ENCODE data around the gene CADPS2.

Gene CADPS2

DNA sequence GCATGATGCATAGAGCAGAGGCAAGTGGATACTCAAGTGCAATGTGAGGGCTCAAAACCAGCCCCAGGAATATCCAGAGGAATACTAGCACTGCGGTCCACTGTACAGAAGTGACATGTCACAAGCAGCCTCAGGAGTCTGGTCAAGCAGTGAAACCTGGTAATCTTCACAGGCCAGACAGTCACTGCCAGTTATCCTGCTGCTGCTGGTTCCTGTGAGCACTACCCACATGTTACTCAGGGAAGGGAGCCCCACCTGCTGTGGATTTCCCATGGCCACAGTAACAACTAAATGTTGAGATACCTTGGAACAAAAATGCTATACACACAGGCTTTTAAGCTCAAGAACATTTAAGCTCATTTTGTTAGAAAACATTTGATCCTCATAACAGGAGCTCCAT lies 290.4 kb downstream of the CADPS2 start:
- DNase-seq (ENCODE audit: low spot score) = no peak
- no peaks in the 10 kb centered on the region for H3K27me3 Mint-ChIP-seq (ENCODE audit: low read depth)
- no peaks in the 10 kb centered on the region for H3K4me1 Mint-ChIP-seq (ENCODE audit: low read depth)
- H3K36me3 Mint-ChIP-seq (ENCODE audit: low read depth) = no peaks in the 10 kb centered on the region
- H3K4me3 Mint-ChIP-seq = no peak overlapping the region
- H3K9me3 Mint-ChIP-seq = no peaks in the 10 kb centered on the region
- no peak overlapping the region for H3K27ac Mint-ChIP-seq

GRCh38 chr7:122588621-122589020 lies 297.6 kb downstream of the CADPS2 start:
- Mint-ChIP-seq H3K36me3 (ENCODE audit: low read depth) (no peaks in the 10 kb centered on the region), H3K4me1 (ENCODE audit: low read depth) (no peaks in the 10 kb centered on the region)

DNA sequence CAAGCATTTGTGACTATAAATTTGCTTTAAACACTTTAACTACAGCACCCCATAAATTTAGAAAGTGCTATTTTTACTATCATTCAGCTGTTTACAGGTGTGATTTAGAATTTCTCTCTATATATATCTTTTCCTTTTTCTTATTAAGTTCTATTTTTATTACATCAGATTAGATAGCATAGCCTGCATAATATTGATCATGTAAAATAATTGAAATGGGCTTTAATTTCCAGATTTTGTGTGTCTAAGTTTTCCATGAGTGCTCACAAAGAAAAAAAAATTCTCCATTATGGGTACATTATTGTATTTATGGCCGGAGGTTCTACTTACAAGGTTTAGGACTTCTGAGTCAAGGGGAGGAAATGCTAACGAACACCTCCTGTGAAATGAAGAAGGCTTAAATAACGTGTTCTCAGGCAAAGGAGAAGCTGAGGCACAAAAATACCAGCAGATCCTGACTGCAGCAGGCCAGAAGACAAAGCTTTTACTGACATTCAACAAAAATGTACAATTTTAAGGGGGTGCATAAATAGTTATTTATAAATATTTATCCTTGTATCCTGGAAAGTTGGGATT lies 301.5 kb downstream of the CADPS2 start:
- no peaks in the 10 kb centered on the region for H3K9me3 Mint-ChIP-seq
- H3K4me3 Mint-ChIP-seq = no peak overlapping the region
- H3K36me3 Mint-ChIP-seq (ENCODE audit: low read depth) = no peaks in the 10 kb centered on the region
- no peaks in the 10 kb centered on the region for H3K27me3 Mint-ChIP-seq (ENCODE audit: low read depth)
- H3K4me1 Mint-ChIP-seq (ENCODE audit: low read depth) = no peaks in the 10 kb centered on the region
- no peak for DNase-seq (ENCODE audit: low spot score)
- H3K27ac Mint-ChIP-seq = no peak overlapping the region

More at GRCh38 chr7:122588621-122589020, 297.6 kb downstream of the CADPS2 start:
- Mint-ChIP-seq H3K9me3 (no peaks in the 10 kb centered on the region), H3K4me3 (no peak overlapping the region), H3K27ac (no peak overlapping the region), H3K27me3 (ENCODE audit: low read depth) (no peaks in the 10 kb centered on the region)
- no peak for DNase-seq (ENCODE audit: low spot score)

DNA sequence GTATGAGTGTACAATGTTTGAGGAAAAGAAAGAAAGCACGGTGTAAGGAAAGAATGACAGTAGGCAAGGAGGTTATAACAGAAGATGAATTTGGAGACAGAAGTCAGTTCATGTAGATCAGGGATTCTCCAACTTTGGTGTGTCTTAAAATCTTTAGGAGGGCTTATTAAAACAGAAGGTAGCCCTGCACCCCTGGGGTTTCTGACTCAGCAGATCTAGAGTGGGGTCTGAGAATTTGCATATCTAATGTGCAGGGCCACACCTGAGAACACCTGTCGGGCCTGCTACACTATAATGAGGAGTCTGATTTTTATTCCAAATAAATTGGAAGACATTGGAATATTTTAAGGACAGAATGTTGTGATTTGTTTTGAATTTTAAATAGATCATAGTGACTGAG lies 307.9 kb downstream of the CADPS2 start:
- no peak overlapping the region for H3K4me3 Mint-ChIP-seq
- no peaks in the 10 kb centered on the region for H3K27me3 Mint-ChIP-seq (ENCODE audit: low read depth)
- no peaks in the 10 kb centered on the region for H3K4me1 Mint-ChIP-seq (ENCODE audit: low read depth)
- H3K27ac Mint-ChIP-seq = no peak overlapping the region
- no peak for DNase-seq (ENCODE audit: low spot score)
- H3K9me3 Mint-ChIP-seq = no peaks in the 10 kb centered on the region
- H3K36me3 Mint-ChIP-seq (ENCODE audit: low read depth) = no peaks in the 10 kb centered on the region

DNA sequence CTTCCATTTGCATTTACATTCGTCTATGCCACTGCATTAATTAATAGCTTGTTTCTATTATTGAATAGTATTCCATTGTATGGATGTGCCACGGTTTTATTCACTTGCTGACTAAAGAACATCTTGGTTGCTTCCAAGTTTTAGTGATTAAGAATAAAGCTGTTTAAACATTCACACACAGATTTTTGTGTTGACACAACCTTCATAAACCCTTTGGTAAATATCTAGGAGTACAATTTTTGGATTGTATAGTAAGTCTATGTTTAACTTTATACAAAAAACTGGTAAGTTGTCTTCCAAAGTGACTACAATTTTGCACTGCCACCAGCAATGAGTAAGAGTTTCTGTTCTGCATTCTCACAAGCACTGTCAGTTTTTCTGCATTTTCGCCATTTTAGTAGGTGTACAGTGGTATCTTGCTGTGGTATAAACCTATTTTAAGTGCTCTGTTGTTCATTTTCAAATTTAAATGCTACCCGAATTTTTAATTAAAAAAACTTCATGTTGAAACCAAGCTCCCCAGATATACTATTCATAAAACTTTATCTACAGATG lies 308.7 kb downstream of the CADPS2 start:
- Mint-ChIP-seq H3K4me3 (no peak overlapping the region), H3K27ac (no peak overlapping the region), H3K9me3 (no peaks in the 10 kb centered on the region), H3K27me3 (ENCODE audit: low read depth) (no peaks in the 10 kb centered on the region), H3K4me1 (ENCODE audit: low read depth) (no peaks in the 10 kb centered on the region), H3K36me3 (ENCODE audit: low read depth) (no peaks in the 10 kb centered on the region)
- DNase-seq (ENCODE audit: low spot score) = no peak

GRCh38 chr7:122572706-122573105 lies 313.6 kb downstream of the CADPS2 start:
- H3K4me3 Mint-ChIP-seq = no peak overlapping the region
- H3K36me3 Mint-ChIP-seq (ENCODE audit: low read depth) = no peaks in the 10 kb centered on the region
- H3K27ac Mint-ChIP-seq = no peak overlapping the region
- no peaks in the 10 kb centered on the region for H3K27me3 Mint-ChIP-seq (ENCODE audit: low read depth)
- H3K9me3 Mint-ChIP-seq = no peaks in the 10 kb centered on the region
- no peak for DNase-seq (ENCODE audit: low spot score)
- no peaks in the 10 kb centered on the region for H3K4me1 Mint-ChIP-seq (ENCODE audit: low read depth)

DNA sequence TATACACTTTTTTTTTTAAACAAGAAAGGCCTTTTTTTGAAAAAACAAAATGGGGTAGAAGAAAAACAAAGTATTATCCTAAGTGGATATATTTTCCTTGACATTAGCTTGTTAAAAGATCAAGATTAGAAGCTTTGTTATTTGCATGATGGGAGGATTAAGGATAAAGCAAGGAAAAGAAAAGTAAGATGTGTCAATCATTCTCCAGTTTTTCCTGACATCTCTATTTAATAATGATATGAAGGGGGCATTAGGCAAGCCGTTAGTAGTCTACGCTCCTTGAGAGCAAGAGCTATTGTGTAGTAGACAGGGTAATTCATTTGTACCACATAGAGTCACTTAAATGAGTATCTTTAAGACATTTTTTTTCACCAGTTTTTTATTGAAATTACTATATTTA lies 324.9 kb downstream of the CADPS2 start:
- DNase-seq (ENCODE audit: low spot score) = no peak
- Mint-ChIP-seq H3K27me3 (ENCODE audit: low read depth) (no peaks in the 10 kb centered on the region), H3K36me3 (ENCODE audit: low read depth) (no peaks in the 10 kb centered on the region), H3K9me3 (no peaks in the 10 kb centered on the region), H3K4me1 (ENCODE audit: low read depth) (no peaks in the 10 kb centered on the region), H3K4me3 (no peak overlapping the region), H3K27ac (no peak overlapping the region)

DNA sequence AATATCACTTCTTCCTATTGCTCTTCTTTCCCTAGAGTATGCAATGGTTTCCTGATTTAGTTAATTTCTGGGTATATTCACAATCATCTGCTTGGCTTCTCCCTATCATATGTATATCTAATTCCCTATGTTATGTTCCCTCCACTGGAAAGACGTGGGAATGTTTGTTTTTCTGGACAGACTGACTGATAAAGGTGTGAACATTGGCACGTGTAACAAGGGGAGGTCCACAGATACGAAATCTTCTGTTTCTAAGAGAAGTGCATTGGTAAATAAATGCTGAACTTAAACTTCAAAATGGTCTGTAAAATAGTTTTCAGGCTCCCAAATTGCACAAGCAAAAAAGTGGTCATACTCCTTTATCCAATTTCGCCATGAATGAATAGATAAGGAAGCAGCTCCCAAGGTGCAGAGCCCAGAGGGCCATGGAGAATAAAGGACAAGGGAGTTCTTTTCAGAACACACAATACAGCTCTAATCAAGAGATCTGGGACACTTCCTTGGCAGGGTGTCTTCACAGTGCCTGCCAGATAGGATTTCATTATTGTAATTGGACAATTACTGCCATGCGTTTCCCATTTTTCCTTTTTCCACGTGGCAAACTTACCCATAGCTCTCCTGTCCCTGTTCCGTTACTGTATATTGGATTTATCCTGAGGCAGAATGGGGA lies 329.3 kb downstream of the CADPS2 start:
- Mint-ChIP-seq H3K9me3 (no peaks in the 10 kb centered on the region), H3K4me1 (ENCODE audit: low read depth) (no peaks in the 10 kb centered on the region), H3K4me3 (no peak overlapping the region), H3K27me3 (ENCODE audit: low read depth) (no peaks in the 10 kb centered on the region), H3K36me3 (ENCODE audit: low read depth) (no peaks in the 10 kb centered on the region), H3K27ac (no peak overlapping the region)
- DNase-seq (ENCODE audit: low spot score) = no peak

- no peak for DNase-seq (ENCODE audit: low spot score)
- H3K4me1 Mint-ChIP-seq (ENCODE audit: low read depth) = no peaks in the 10 kb centered on the region
- H3K27me3 Mint-ChIP-seq (ENCODE audit: low read depth) = no peaks in the 10 kb centered on the region
- no peak overlapping the region for H3K4me3 Mint-ChIP-seq
- H3K27ac Mint-ChIP-seq = no peak overlapping the region
- no peaks in the 10 kb centered on the region for H3K9me3 Mint-ChIP-seq
- no peaks in the 10 kb centered on the region for H3K36me3 Mint-ChIP-seq (ENCODE audit: low read depth)
Measured at GRCh38 chr7:122556219-122556618, 330.0 kb downstream of the CADPS2 start.

GRCh38 chr7:122553761-122554160 lies 332.5 kb downstream of the CADPS2 start:
- H3K27me3 Mint-ChIP-seq (ENCODE audit: low read depth) = no peaks in the 10 kb centered on the region
- no peak for DNase-seq (ENCODE audit: low spot score)
- no peaks in the 10 kb centered on the region for H3K9me3 Mint-ChIP-seq
- no peak overlapping the region for H3K4me3 Mint-ChIP-seq
- no peak overlapping the region for H3K27ac Mint-ChIP-seq
- H3K4me1 Mint-ChIP-seq (ENCODE audit: low read depth) = no peaks in the 10 kb centered on the region
- H3K36me3 Mint-ChIP-seq (ENCODE audit: low read depth) = no peaks in the 10 kb centered on the region

DNA sequence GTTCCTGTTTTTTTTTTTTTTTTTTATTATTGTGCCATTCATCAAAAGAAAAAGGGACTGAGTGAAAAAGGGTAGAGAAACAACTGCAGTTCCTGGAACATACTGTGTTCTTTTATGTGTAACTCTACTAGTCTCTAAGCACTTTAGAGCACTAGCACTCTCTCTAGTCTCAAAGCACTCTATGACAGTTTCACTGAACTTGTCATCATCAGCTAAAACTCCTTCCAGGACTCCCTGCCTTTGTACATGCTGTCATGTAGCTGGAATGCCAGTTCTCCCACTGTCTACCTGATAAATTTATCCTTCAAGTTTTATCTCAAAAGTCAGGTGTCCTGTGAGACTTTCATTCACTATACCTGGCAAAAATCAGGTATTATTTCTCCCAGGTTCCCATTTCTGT lies 333.5 kb downstream of the CADPS2 start:
- H3K27ac Mint-ChIP-seq = no peak overlapping the region
- H3K4me1 Mint-ChIP-seq (ENCODE audit: low read depth) = no peaks in the 10 kb centered on the region
- H3K36me3 Mint-ChIP-seq (ENCODE audit: low read depth) = no peaks in the 10 kb centered on the region
- no peak for DNase-seq (ENCODE audit: low spot score)
- no peak overlapping the region for H3K4me3 Mint-ChIP-seq
- H3K9me3 Mint-ChIP-seq = no peaks in the 10 kb centered on the region
- H3K27me3 Mint-ChIP-seq (ENCODE audit: low read depth) = no peaks in the 10 kb centered on the region

- no peaks in the 10 kb centered on the region for H3K36me3 Mint-ChIP-seq (ENCODE audit: low read depth)
- no peaks in the 10 kb centered on the region for H3K9me3 Mint-ChIP-seq
- no peaks in the 10 kb centered on the region for H3K27me3 Mint-ChIP-seq (ENCODE audit: low read depth)
- no peak overlapping the region for H3K4me3 Mint-ChIP-seq
- DNase-seq (ENCODE audit: low spot score) = no peak
- no peak overlapping the region for H3K27ac Mint-ChIP-seq
- no peaks in the 10 kb centered on the region for H3K4me1 Mint-ChIP-seq (ENCODE audit: low read depth)
Measured at GRCh38 chr7:122550545-122550944, 335.7 kb downstream of the CADPS2 start.

DNA sequence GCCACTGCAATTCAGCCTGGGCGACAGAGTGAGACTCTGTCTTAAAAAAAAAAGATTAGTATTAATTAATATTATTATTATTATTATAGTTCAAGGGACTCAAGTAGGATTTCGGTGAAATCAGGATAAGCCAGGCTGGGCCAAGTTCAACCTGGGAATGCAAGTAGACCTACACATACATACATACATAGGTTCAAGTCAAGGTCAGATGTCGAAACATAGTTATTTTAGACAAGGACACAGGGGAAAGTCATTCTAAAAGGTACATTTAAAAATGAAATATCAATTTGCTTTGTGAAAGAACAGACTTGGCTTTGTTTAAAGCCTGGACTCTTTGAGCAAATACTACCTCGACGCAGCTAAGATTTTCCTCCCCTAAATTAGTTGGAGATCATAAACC lies 336.7 kb downstream of the CADPS2 start:
- Mint-ChIP-seq H3K9me3 (no peaks in the 10 kb centered on the region), H3K27ac (no peak overlapping the region), H3K4me3 (no peak overlapping the region)

DNA sequence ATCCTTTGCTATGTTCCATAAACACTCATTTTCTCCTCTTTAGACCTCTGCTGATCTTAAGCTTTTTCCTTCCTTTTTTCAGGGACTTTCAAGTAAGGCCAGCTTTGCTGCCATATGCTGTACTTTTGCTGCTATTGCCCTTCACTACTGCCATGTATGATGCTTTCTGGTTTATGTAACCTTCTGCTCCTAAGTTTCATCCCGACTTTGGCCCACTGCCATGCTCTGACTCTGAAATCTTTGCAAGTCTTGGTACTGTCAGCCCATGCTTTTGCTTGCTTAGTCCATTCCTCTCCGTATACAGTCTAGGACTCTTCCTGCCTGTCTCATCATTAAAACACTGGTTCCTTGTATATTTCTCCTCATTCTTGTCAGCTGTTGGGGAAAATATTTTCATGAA lies 339.8 kb downstream of the CADPS2 start:
- Mint-ChIP-seq H3K4me1 (ENCODE audit: low read depth) (no peaks in the 10 kb centered on the region), H3K9me3 (no peaks in the 10 kb centered on the region), H3K36me3 (ENCODE audit: low read depth) (no peaks in the 10 kb centered on the region), H3K27me3 (ENCODE audit: low read depth) (no peaks in the 10 kb centered on the region), H3K27ac (no peak overlapping the region), H3K4me3 (no peak overlapping the region)
- no peak for DNase-seq (ENCODE audit: low spot score)

More for the DNA sequence above, 336.7 kb downstream of the CADPS2 start:
- H3K4me1 Mint-ChIP-seq (ENCODE audit: low read depth) = no peaks in the 10 kb centered on the region
- no peaks in the 10 kb centered on the region for H3K36me3 Mint-ChIP-seq (ENCODE audit: low read depth)
- no peak for DNase-seq (ENCODE audit: low spot score)
- H3K27me3 Mint-ChIP-seq (ENCODE audit: low read depth) = no peaks in the 10 kb centered on the region

GRCh38 chr7:122544463-122544862 lies 341.8 kb downstream of the CADPS2 start:
- H3K27me3 Mint-ChIP-seq (ENCODE audit: low read depth) = no peaks in the 10 kb centered on the region
- no peaks in the 10 kb centered on the region for H3K9me3 Mint-ChIP-seq
- DNase-seq (ENCODE audit: low spot score) = no peak
- H3K4me3 Mint-ChIP-seq = no peak overlapping the region
- no peaks in the 10 kb centered on the region for H3K36me3 Mint-ChIP-seq (ENCODE audit: low read depth)
- no peaks in the 10 kb centered on the region for H3K4me1 Mint-ChIP-seq (ENCODE audit: low read depth)
- no peak overlapping the region for H3K27ac Mint-ChIP-seq

Data from T-helper 2 cell treated with Interferon-gamma antibody and Interleukin-4, amounts not matched to agents 5 μg/mL and 100 μg/mL, for 36 hours (primary cell).